Stimulated activated CD4-positive, alpha-beta T cell treated with anti-CD3 and anti-CD28 coated beads, Interleukin-15, amount 100 ng/mL, for 24 hours (primary cell): ENCODE measurements around the gene DTD1.

Experiments
- DNase-seq: peaks from one replicate; pipeline ENCODE4 v3.0.0-alpha.2; 2020

DTD1 gene

GRCh38 chr20:18666803-18667415 lies 79.1 kb downstream of the DTD1 start:
- DNase-seq = no peak

- DNase-seq = no peak
These were observed 81.6 kb downstream of the DTD1 start for GRCh38 chr20:18669241-18670019.

- no peak for DNase-seq
These were observed 83.4 kb downstream of the DTD1 start for GRCh38 chr20:18671203-18671710.

GRCh38 chr20:18672834-18673233 lies 85.0 kb downstream of the DTD1 start:
- DNase-seq = no peak

GRCh38 chr20:18676396-18676795 lies 88.5 kb downstream of the DTD1 start:
- no peak for DNase-seq

- DNase-seq = no peak
These were observed 89.3 kb downstream of the DTD1 start for GRCh38 chr20:18677126-18677525.

GRCh38 chr20:18678549-18679419 lies 90.9 kb downstream of the DTD1 start:
- no peak for DNase-seq

GRCh38 chr20:18683839-18684238 lies 96.0 kb downstream of the DTD1 start:
- no peak for DNase-seq

GRCh38 chr20:18684775-18685174 lies 96.9 kb downstream of the DTD1 start:
- no peak for DNase-seq

- DNase-seq = no peak
These were observed 97.6 kb downstream of the DTD1 start for GRCh38 chr20:18685406-18685805.

GRCh38 chr20:18686696-18687095 lies 98.8 kb downstream of the DTD1 start:
- DNase-seq = no peak

GRCh38 chr20:18688676-18689075 lies 100.8 kb downstream of the DTD1 start:
- DNase-seq = no peak

- no peak for DNase-seq
These were observed 101.7 kb downstream of the DTD1 start for GRCh38 chr20:18689557-18689956.

GRCh38 chr20:18692447-18692846 lies 104.6 kb downstream of the DTD1 start:
- DNase-seq = no peak

GRCh38 chr20:18694071-18694470 lies 106.2 kb downstream of the DTD1 start:
- no peak for DNase-seq

- DNase-seq = no peak
These were observed 107.3 kb downstream of the DTD1 start for GRCh38 chr20:18695175-18695574.

GRCh38 chr20:18698735-18699380 lies 111.0 kb downstream of the DTD1 start:
- DNase-seq = no peak

- no peak for DNase-seq
These were observed 114.1 kb downstream of the DTD1 start for GRCh38 chr20:18701969-18702368.

- no peak for DNase-seq
These were observed 114.9 kb downstream of the DTD1 start for GRCh38 chr20:18702736-18703135.

GRCh38 chr20:18705490-18705889 lies 117.6 kb downstream of the DTD1 start:
- DNase-seq = no peak

- no peak for DNase-seq
These were observed 118.1 kb downstream of the DTD1 start for GRCh38 chr20:18705910-18706309.

GRCh38 chr20:18712131-18712530 lies 124.3 kb downstream of the DTD1 start:
- no peak for DNase-seq

- DNase-seq = no peak
These were observed 125.0 kb downstream of the DTD1 start for GRCh38 chr20:18712882-18713281.
